Neutrophil (primary cell): ENCODE results near the gene CCHCR1.

Experiments
- H3K27ac ChIP-seq: fragments of 200-600 bp; sonication (generic); 2 replicates; pipeline ENCODE4 v1.5.1; 2016; ENCODE audit warnings: mild to moderate bottlenecking, moderate library complexity
- H3K27me3 ChIP-seq: fragments of 200-600 bp; sonication (generic); 2 replicates; pipeline ENCODE4 v1.6.0; 2016; ENCODE audit warnings: mild to moderate bottlenecking
- H3K36me3 ChIP-seq: fragments of 200-600 bp; sonication (generic); 2 replicates; pipeline ENCODE4 v1.5.1; 2017
- H3K4me1 ChIP-seq, 2 experiments: fragments of 200-600 bp in 1 of 2; sonication (generic) in 1 of 2; 1 replicate in 1 of 2; 2 replicates in 1 of 2; pipeline versions ENCODE4 v1.5.1 to v1.6.1; 2013 to 2016; ENCODE audit warnings: low read depth in 1 of 2, low read length in 1 of 2, mild to moderate bottlenecking in 1 of 2, moderate library complexity in 1 of 2; ENCODE audit not compliant: control insufficient read depth in 1 of 2, insufficient read depth in 1 of 2
- H3K4me3 ChIP-seq, 2 experiments: fragments of 200-600 bp in 1 of 2; sonication (generic) in 1 of 2; 1 replicate in 1 of 2; 2 replicates in 1 of 2; pipeline ENCODE4 v1.5.1; 2013 to 2016; ENCODE audit warnings: low read depth in 1 of 2, low read length in 1 of 2, mild to moderate bottlenecking in 1 of 2, moderate library complexity in 1 of 2
- H3K9me3 ChIP-seq: fragments of 200-600 bp; sonication (generic); 2 replicates; pipeline ENCODE4 v1.5.1; 2016
- TF ChIP-seq, protein P1 (sequence below): fragments of 200-600 bp; sonication (generic); IDR thresholded peaks from 2 replicates; pipeline ENCODE4 v1.5.1; 2016; ENCODE audit warnings: antibody characterized with exemption

CCHCR1 gene

DNA sequence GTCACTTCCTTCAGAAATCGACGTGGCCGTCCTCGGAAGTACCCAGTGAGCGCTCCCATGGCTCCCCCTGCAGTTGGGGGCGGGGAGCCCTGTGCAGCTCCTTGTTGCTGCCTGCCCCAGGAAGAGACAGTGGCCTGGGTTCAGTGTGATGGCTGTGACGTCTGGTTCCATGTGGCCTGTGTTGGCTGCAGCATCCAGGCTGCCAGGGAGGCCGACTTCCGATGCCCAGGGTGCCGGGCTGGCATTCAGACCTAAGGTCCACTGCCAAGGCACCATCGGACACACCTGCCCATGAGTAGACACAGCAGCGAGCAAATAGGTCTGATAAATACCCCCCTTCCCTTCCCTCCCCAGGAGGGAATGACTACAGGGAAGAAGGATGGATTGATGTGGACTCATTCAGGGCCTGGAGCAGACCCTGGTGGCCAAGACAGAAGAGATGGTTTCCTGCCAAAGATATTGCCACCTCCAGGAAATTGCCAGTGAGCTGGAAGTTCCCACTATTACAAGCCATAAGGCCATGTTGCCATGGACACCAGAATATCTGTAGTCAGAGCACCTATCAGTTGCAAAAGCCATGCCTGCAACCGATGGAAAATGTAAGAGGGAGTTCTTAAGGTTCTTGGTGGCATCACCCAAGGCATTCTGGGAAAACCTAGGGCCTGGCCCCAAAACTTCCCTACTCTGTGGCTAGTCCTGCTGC is 5.0 kb upstream of the CCHCR1 start:
- peaks cover 19% of the 10 kb centered on the region for H3K36me3 ChIP-seq
- TF ChIP-seq, protein P1, sequence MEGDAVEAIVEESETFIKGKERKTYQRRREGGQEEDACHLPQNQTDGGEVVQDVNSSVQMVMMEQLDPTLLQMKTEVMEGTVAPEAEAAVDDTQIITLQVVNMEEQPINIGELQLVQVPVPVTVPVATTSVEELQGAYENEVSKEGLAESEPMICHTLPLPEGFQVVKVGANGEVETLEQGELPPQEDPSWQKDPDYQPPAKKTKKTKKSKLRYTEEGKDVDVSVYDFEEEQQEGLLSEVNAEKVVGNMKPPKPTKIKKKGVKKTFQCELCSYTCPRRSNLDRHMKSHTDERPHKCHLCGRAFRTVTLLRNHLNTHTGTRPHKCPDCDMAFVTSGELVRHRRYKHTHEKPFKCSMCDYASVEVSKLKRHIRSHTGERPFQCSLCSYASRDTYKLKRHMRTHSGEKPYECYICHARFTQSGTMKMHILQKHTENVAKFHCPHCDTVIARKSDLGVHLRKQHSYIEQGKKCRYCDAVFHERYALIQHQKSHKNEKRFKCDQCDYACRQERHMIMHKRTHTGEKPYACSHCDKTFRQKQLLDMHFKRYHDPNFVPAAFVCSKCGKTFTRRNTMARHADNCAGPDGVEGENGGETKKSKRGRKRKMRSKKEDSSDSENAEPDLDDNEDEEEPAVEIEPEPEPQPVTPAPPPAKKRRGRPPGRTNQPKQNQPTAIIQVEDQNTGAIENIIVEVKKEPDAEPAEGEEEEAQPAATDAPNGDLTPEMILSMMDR = no peak
- no peaks in the 10 kb centered on the region for H3K9me3 ChIP-seq
- H3K4me3 ChIP-seq = no peak overlapping the region
- H3K27me3 ChIP-seq = no peaks in the 10 kb centered on the region
- peaks cover 20 to 27% of the 10 kb centered on the region in 2 experiments for H3K4me1 ChIP-seq
- no peak overlapping the region for H3K27ac ChIP-seq

DNA sequence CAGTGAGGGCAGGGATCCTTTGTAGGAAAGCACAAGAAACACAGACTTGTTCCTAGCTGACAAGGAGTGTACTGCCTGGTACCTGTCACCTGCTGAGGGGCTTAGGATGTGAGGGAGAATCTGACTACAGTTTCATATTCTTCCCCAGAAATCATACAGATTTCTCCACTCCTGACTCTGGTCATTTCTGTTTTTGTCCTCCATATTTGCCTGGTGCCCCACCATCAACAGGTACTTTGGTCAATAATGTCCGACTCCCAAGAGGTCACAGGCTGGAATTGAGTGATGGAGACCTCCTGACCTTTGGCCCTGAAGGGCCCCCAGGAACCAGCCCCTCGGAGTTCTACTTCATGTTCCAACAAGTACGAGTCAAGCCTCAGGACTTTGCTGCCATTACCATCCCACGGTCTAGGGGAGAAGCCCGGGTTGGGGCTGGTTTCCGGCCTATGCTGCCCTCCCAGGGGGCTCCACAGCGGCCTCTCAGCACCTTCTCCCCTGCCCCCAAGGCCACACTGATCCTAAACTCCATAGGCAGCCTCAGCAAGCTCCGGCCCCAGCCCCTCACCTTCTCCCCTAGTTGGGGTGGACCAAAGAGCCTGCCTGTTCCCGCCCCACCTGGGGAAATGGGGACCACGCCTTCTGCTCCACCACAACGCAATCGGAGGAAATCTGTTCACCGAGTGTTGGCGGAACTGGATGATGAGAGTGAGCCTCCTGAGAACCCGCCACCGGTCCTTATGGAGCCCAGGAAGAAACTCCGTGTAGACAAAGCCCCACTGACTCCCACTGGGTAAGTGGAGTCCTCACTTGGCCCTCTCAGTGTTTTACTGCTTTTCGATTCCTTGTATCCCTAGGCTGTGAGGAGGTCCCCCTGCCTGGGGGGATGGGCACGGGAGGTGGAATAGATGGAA is 3.9 kb upstream of the CCHCR1 start:
- H3K36me3 ChIP-seq = peaks cover 19% of the 10 kb centered on the region
- peaks cover 25 to 31% of the 10 kb centered on the region in 2 experiments for H3K4me1 ChIP-seq
- H3K4me3 ChIP-seq = no peak overlapping the region
- no peaks in the 10 kb centered on the region for H3K27me3 ChIP-seq
- no peaks in the 10 kb centered on the region for H3K9me3 ChIP-seq
- TF ChIP-seq, protein P1 = no peak
- H3K27ac ChIP-seq = no peak overlapping the region

DNA sequence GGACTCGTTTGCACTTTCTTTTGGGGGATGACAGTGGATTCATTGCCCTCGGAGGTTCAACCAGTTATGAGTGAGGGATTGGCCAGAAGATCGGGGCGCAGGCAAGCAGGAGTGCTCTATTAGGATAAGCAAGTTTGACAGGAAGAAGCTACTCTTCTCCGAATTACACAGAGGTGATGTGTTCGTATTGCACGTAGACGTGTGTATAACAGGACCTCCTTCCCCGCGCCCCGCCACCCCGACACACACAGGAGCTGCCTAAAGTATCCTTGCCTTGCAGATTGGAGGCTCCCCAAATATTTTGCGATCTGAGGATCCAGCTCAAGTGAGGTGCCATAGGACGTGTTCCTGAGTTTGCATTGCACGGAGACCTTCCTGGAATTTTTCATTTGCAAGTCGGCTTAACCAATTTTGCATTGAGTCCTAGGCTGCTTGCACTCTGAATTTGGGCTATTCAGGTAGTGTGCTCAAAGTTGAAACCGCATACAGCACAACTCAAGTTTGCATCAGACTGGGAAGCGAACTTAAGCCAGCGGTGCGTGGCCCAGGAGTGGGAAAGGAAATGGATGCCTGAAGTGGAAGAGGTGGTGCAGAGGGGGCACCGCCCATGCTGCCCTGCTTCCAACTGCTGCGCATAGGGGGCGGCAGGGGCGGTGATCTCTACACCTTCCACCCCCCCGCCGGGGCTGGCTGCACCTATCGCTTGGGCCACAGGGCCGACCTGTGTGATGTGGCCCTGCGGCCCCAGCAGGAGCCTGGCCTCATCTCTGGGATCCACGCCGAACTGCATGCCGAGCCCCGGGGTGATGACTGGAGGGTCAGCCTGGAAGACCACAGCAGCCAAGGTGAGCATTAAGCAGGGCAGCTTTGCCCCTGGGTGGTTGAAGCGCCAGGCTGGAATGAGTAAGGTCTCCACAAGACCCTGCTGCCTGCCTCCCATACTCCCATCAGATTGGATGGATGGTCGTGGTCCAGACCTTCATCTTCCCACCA is 1.6 kb upstream of the CCHCR1 start:
- peaks cover 25 to 31% of the 10 kb centered on the region in 2 experiments for H3K4me1 ChIP-seq
- no peaks in the 10 kb centered on the region for H3K9me3 ChIP-seq
- H3K36me3 ChIP-seq = peaks cover 9% of the 10 kb centered on the region
- TF ChIP-seq, protein P1 = no peak
- no peaks in the 10 kb centered on the region for H3K27me3 ChIP-seq
- H3K4me3 ChIP-seq = peak overlapping the region; percentile 64 to 92
- peak overlapping the region; percentile 74 for H3K27ac ChIP-seq

DNA sequence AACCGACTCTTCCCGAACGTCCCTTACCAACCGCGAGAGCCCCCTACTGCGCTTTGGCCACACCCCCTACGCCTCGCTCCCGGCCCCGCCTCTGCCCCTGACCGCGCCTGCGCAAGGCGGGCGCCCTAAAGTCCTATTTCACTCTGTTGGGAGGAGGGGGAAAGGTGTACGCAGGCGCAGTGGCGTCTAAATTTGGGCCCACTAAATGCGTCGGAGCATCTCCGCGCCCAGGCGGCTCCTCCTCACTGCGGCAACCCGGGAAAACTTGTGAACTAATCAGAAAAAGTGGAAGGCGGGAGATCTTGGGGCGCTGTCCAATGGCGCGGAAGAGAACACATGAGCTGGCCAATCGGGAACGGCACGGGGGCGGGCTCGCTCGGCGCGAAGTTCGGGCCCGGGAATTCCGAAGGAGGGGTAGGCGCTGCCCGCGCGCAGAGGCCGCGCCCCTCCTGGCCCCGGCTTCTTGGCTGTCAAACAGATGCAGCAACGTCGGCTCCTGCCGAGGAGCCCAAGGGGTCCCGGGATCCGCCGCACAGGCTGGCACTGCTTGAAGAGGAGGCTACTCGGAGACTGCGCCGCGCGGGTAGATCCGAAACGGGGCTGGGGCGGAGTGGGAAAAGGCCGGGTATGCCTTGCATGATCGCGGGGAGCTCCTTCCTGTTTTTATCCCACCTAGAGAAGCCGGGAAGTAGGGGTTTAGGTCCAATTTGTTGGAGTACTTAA is 699 bp upstream of the CCHCR1 start, which contains the start of gene TCF19:
TCF19 (plus strand) TSS at position 450 of the 723 bp plus-strand sequence. CDS start 881 bp downstream, outside the sequence.
- Histone ChIP-seq H3K36me3 (peaks cover 8% of the 10 kb centered on the region), H3K4me3 (peak within 1 kb of the TSS; percentile 64 to 92), H3K27ac (peak within 1 kb of the TSS; percentile 74), H3K27me3 (no peaks in the 10 kb centered on the region), H3K9me3 (no peaks in the 10 kb centered on the region), H3K4me1 (peaks cover 25 to 31% of the 10 kb centered on the region in 2 experiments)
- TF ChIP-seq, protein P1 = peak; percentile 50
